HL-60 (cell line): Measurements from ENCODE around the gene ITGAV.

ENCODE experiments used
- GABPA ChIP-seq: IDR thresholded peaks from 2 replicates; pipeline ENCODE4 v1.6.1; 2012; ENCODE audit warnings: low read depth
- POLR2AphosphoS5 ChIP-seq: IDR thresholded peaks from 2 replicates; pipeline ENCODE4 v1.6.1; 2012; ENCODE audit warnings: low read depth
- SPI1 ChIP-seq: IDR thresholded peaks from 2 replicates; pipeline ENCODE4 v1.6.1; 2012; ENCODE audit warnings: low read depth, mild to moderate bottlenecking, borderline replicate concordance
- TF ChIP-seq, protein P1 (sequence below): IDR thresholded peaks from one replicate; pipeline ENCODE4 v1.5.1; 2011; ENCODE audit warnings: low read length, control low read depth, inconsistent platforms; ENCODE audit not compliant: insufficient read depth
- TF ChIP-seq, protein P2 (sequence below): IDR thresholded peaks from 2 replicates; pipeline ENCODE4 v1.6.1; 2012; ENCODE audit warnings: low read depth; ENCODE audit not compliant: insufficient replicate concordance

DNA sequence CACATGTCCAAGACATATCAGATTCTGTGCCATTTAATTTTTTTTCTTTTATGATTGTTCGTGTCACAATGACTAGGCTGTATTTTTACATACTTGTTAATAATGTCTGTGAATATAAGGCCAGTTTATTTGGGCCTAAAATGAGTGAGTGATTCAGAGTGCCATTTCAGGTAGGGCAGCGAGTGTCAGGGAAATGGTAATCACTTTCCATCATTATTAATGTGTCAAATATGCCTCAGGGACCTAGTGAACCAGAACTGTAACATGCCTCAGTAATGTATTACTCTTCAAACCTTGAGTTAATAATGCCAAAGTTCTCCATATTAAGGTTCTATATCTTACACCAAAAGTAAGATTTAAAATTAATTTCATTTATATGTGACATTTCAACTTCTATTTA, 112.6 kb downstream of the ITGAV start:
- TF ChIP-seq, protein P1, sequence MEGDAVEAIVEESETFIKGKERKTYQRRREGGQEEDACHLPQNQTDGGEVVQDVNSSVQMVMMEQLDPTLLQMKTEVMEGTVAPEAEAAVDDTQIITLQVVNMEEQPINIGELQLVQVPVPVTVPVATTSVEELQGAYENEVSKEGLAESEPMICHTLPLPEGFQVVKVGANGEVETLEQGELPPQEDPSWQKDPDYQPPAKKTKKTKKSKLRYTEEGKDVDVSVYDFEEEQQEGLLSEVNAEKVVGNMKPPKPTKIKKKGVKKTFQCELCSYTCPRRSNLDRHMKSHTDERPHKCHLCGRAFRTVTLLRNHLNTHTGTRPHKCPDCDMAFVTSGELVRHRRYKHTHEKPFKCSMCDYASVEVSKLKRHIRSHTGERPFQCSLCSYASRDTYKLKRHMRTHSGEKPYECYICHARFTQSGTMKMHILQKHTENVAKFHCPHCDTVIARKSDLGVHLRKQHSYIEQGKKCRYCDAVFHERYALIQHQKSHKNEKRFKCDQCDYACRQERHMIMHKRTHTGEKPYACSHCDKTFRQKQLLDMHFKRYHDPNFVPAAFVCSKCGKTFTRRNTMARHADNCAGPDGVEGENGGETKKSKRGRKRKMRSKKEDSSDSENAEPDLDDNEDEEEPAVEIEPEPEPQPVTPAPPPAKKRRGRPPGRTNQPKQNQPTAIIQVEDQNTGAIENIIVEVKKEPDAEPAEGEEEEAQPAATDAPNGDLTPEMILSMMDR: no peak
- TF ChIP-seq POLR2AphosphoS5 (no peak), GABPA (no peak), SPI1 (no peak)
- TF ChIP-seq, protein P2, sequence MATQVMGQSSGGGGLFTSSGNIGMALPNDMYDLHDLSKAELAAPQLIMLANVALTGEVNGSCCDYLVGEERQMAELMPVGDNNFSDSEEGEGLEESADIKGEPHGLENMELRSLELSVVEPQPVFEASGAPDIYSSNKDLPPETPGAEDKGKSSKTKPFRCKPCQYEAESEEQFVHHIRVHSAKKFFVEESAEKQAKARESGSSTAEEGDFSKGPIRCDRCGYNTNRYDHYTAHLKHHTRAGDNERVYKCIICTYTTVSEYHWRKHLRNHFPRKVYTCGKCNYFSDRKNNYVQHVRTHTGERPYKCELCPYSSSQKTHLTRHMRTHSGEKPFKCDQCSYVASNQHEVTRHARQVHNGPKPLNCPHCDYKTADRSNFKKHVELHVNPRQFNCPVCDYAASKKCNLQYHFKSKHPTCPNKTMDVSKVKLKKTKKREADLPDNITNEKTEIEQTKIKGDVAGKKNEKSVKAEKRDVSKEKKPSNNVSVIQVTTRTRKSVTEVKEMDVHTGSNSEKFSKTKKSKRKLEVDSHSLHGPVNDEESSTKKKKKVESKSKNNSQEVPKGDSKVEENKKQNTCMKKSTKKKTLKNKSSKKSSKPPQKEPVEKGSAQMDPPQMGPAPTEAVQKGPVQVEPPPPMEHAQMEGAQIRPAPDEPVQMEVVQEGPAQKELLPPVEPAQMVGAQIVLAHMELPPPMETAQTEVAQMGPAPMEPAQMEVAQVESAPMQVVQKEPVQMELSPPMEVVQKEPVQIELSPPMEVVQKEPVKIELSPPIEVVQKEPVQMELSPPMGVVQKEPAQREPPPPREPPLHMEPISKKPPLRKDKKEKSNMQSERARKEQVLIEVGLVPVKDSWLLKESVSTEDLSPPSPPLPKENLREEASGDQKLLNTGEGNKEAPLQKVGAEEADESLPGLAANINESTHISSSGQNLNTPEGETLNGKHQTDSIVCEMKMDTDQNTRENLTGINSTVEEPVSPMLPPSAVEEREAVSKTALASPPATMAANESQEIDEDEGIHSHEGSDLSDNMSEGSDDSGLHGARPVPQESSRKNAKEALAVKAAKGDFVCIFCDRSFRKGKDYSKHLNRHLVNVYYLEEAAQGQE: no peak
